Lung microvascular endothelial cell (primary cell): Measurements from ENCODE around the gene SEC16A. TPM values are rescaled to one million over a fixed set of nuclear protein-coding genes. Genes with fewer than 3 reads are reported as not detected.

ENCODE experiments used
- DNase-seq, 2 donors: peaks; one replicate each; pipeline versions ENCODE4 v3.0.0 to v3.0.0-alpha.2; 2010; ENCODE audit warnings: low read depth in 2 of 2
- total RNA-seq: library from RNA; depleted of rRNA; stranded (reverse); fragments of >200 nt; gene quantifications from 2 replicates; pipeline ENCODE4 v1.2.1, GENCODE V29; 2014

Gene SEC16A
- total RNA-seq, 1 donor from 2014 or later = 14.3 TPM

- no peak for DNase-seq
Measured at GRCh38 chr9:136401173-136401922, 81.5 kb downstream of the SEC16A start.

- peak; percentile 88 to 92 for DNase-seq
Measured at GRCh38 chr9:136400038-136400834, 82.6 kb downstream of the SEC16A start, which contains the start of gene SNAPC4. Gene SNAPC4, minus strand, starts transcription at chr9:136400170. Its CDS starts 1,742 bp downstream, at chr9:136398428.

GRCh38 chr9:136399176-136400037, 83.4 kb downstream of the SEC16A start:
- DNase-seq = peak; percentile 18 to 35

GRCh38 chr9:136398286-136398685, 84.6 kb downstream of the SEC16A start:
- DNase-seq = no peak

GRCh38 chr9:136397643-136398042, 85.2 kb downstream of the SEC16A start:
- no peak for DNase-seq

GRCh38 chr9:136396219-136396515, 86.7 kb downstream of the SEC16A start:
- DNase-seq = no peak

- DNase-seq = no peak
Measured at GRCh38 chr9:136395345-136396218, 87.3 kb downstream of the SEC16A start.

GRCh38 chr9:136395020-136395340, 87.9 kb downstream of the SEC16A start:
- no peak for DNase-seq

GRCh38 chr9:136394312-136395019, 88.4 kb downstream of the SEC16A start:
- DNase-seq = no peak

- DNase-seq = no peak
Measured at GRCh38 chr9:136393531-136393930, 89.3 kb downstream of the SEC16A start.

GRCh38 chr9:136392538-136393449, 90.0 kb downstream of the SEC16A start:
- no peak for DNase-seq

- no peak for DNase-seq
Measured at GRCh38 chr9:136391737-136392537, 90.9 kb downstream of the SEC16A start.

Other genes starting within 250 kb of the SEC16A start
- 5.0 and 6.3 TPM in 2 replicates for gene QSOX2, start 237.2 kb downstream of the SEC16A start, total RNA-seq
- not detected in 2 replicates for gene CCDC187, start 178.9 kb downstream of the SEC16A start, total RNA-seq
- gene GPSM1, start 155.5 kb downstream of the SEC16A start, total RNA-seq = 14.8 and 30.2 TPM in 2 replicates
- gene DNLZ, start 119.3 kb downstream of the SEC16A start, total RNA-seq = 14.6 and 14.9 TPM in 2 replicates
- under 0.01 and 0.44 TPM in 2 replicates for gene CARD9, start 109.4 kb downstream of the SEC16A start, total RNA-seq
- 3.0 and 3.7 TPM in 2 replicates for gene SNAPC4, start 82.9 kb downstream of the SEC16A start, total RNA-seq
- 14.2 and 22.0 TPM in 2 replicates for gene ENTR1, start 72.4 kb downstream of the SEC16A start, total RNA-seq
- 30.3 and 30.4 TPM in 2 replicates for gene PMPCA, start 72.4 kb downstream of the SEC16A start, total RNA-seq
- 3.3 and 4.0 TPM in 2 replicates for gene INPP5E, start 43.2 kb downstream of the SEC16A start, total RNA-seq
- gene NOTCH1, start 63.0 kb upstream of the SEC16A start, total RNA-seq = 75.2 and 76.9 TPM in 2 replicates
- 330 and 384 TPM in 2 replicates for gene EGFL7, start 179.9 kb upstream of the SEC16A start, total RNA-seq
- gene AGPAT2, start 204.4 kb upstream of the SEC16A start, total RNA-seq = 18.8 and 41.0 TPM in 2 replicates
- 64.7 and 91.1 TPM in 2 replicates for gene DIPK1B, start 229.5 kb upstream of the SEC16A start, total RNA-seq